GM21717 (cell line): ENCODE results near the gene MVB12B.

Experiments used
- ATAC-seq: cut with Tn5 transposase; IDR thresholded peaks from one replicate; pipeline ENCODE4 v1.9.1; 2021; ENCODE audit warnings: mild to moderate bottlenecking, moderate library complexity; ENCODE audit not compliant: unreplicated experiment

The MVB12B gene

DNA sequence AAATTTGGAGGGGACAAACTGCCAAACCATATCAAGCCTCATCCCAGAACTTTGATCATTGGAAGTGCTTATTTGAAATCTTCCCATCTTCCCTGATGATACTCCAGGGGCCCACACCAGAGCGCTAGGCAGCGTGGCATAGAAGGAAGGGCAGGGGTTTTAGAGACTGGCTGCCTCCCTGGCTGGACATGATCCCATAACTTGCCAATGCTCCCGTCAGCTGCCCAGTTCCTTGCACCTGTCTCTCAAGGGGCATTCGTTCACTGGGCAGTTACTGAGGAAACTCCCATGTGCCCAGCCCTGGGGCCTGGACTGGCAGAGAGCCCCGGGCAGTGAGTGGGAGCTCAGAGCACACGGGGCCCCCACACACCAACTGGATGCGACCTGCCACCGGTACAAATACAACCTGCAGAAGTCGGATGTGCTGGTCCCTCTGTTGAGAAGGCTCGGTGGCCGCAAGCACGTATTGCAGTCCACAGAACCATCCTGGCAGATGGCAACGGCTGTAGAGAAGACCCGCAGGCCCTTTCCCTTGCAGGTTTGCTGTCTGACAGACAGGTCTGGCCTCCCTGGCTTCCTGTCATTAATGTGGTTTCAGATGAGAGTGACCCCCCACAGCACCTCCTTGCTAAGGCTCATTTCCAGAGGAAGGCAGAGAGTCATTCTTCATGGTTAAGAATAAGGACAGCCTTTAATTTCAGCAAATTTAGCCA is 122.4 kb downstream of the MVB12B start:
- no peak for ATAC-seq

DNA sequence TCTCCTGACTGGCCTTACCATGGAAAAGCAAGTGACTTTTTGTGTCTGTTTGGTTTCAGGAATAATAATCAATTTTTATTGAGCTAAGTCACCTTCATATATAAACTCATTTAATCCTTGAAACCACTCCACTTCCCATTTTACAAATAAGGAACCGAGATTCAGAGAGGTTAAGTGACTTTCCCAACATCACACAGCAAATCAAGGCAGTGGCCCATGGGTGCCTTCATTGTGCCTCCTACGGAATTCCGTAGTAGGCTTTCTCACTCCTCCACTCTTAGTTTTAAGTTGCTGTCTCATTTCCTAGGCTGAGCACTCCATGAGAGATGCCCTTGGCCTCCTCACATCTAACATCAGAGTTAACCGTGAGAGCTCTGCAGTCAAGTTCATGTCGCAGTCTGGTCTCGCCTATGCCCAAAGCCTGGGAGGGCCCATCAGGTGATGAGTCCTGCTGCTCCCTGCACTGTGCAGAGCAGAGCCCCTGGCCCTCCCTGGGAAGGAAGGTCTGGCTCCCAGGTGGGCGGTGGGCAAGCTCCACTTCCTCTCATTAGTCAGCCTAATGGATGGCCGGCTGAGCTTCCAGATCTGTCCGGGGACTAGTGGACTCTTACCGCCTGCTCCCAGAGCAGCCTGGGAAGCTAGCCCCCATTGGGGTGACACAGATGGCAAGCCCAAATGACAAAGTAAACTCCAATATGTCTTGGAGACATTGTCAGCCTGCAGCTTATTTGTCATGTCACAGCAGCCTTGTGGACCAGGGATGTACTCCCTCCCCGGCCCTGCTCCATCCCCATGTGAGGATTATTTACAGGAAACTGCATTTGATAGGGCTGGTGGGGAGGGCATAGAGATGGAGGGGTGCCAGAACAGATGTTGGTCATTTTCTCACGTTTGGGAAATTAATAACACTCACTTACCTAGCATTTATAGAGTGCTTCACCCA is 123.4 kb downstream of the MVB12B start:
- ATAC-seq = no peak

DNA sequence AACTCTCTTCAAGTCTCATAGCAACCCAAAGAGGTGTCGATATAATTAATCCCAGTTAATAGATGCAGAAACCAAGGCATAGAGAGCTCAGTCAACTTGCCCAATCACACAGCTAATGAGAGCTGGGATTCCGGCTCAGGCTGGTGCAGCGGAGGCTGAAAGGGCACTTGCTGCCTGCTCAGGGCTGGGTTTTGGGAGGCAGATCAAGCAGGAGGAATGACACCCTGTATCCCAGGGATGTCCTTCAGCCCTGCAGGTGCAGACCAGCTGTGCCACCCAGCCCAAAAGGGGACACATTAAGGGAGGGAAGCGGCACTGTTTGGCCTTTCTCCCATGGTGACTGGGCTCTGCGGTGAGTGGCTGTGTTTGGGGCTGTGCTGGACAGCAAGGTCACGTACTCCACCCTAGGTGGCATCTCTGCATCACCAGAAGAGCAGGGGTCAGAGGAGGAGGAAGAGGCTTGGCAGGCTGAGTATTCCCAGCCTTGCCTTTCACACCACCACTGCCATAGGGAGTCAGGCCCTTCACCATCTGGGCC is 124.1 kb downstream of the MVB12B start:
- no peak for ATAC-seq

- no peak for ATAC-seq
These were observed 124.8 kb downstream of the MVB12B start for GRCh38 chr9:126451316-126451885.

DNA sequence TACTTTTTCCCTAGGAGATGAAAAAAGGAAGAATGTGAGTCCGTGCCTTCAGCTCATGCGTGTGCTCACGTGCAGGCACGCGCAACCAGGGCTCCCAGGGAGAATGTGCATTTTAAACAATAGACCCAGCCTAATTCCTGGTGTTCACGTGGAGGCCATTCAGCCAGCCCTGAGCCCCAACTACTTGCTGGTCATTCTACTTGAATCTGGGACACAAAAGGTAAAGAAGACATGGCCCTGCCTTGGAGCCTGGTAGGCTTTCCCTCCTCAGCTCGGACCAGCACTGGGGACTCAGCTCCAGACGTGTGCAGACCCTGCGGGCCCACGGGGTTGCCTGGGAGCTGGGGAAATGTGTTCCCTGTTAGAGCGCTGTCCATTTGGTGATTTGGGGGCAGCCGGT is 125.5 kb downstream of the MVB12B start:
- ATAC-seq = no peak

- ATAC-seq = no peak
These were observed 126.7 kb downstream of the MVB12B start for GRCh38 chr9:126453156-126453963.

GRCh38 chr9:126454215-126454614 is 127.6 kb downstream of the MVB12B start:
- no peak for ATAC-seq

DNA sequence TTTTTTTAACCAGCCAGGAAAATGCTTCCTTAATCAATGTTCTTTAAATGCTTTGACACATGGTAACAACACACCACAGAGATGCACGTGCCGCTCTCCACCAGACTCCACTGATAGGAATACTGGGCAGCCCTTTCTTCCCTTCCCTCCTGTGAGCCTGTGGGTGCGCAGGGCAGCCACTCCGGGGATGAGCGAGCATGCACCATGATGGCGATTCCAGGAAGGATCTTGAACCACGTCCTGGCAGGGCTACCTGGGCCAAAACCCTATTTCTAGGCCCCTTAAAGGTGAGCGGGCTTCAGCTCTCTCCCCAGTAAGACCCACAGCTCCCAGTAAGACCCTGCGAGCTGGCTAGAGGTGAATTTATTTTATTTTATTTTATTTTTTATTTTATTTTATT is 128.2 kb downstream of the MVB12B start:
- no peak for ATAC-seq

DNA sequence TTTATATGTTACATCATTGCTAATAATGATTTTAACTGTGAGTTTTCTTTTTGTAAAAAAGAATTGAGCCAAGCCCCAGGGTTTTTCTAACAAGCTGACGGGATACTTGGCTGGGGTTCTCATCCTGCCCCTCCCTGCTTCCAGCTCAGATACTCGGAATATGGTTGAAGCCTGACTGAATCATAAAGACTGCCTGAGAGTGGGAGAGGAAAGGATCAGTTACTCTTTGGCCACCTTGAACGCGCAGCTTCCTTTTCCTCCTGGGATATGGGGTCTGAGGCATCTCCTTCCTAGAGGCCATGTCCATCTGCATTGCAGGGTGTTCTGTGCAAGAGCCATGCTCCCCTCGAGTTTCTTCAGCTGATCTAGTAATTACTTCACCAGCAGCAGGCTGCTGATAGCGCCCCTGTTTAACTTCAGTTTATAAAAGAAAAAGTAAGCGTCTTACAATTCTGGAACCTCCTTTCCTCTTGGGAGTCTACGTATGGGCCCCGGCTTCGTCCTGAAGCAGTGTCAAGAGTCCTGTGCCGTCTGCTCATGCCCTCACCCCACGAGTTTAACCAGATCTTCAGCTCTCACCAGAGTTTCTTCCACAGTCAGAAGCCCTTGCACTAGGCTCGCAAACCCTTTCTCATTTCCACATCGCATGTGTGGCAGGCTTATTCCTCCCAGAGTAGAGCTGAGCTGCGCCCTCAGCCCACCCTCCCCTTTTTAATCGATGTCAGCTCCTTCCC is 130.0 kb downstream of the MVB12B start:
- ATAC-seq = no peak

DNA sequence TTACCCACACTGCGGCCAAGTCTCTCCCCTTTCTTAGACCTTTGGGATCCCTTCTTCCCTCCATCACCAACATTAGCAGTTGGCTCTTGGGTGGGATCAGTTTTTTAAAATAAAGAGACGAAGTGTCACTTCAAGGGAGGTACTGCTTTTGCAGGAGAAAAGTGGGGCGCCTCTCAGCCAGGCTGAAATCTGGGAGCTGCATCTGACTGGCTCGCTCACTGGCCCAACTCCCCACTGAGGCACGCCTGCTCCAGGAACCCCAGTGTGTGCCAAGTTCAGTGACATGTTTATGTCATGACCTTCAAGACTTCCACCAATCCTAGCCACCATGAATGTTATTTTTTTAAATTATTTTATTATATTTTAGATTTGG is 130.5 kb downstream of the MVB12B start:
- no peak for ATAC-seq

DNA sequence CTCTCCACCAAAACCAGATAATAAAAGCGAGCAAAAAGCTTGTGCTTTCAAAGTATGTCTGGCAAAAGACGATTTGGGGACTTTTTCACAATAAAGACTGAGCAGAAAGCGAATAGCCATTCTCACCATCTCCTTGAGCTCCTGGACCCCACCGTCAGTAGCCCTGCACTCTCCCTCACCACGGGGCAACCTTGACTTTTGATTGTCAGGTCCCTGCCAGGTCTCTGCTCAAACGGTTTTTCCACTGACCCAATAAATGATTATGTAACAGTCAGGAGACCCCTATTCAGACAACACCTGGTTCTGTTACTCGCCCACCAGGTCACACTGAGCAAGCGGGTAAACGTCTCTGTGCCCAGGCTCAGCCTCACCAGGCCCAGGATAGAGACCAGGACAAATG is 131.3 kb downstream of the MVB12B start:
- no peak for ATAC-seq

GRCh38 chr9:126459126-126459525 is 132.5 kb downstream of the MVB12B start:
- ATAC-seq = no peak

- no peak for ATAC-seq
These were observed 132.9 kb downstream of the MVB12B start for GRCh38 chr9:126459546-126459945.

- ATAC-seq = no peak
These were observed 133.6 kb downstream of the MVB12B start for GRCh38 chr9:126459965-126460843.

GRCh38 chr9:126461029-126461428 is 134.4 kb downstream of the MVB12B start:
- no peak for ATAC-seq

DNA sequence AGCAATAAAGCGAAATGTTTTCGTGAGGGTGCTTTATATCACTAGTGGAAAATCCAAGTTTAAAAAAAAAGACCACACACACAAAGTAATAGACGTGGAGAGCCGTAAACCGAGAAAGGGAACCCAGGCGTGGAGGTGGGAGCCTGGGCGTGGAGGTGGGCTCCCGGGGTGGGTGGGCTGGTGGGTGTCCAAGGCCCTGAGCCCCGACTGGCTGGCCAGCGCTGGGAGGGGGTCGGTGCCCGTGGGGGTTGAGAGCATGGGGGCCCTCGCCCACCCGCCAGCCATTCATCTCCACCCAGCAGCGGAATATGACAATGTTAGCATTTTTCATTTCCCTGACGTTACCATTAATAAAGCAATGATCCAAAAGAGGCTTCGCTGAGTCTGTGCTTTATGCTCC is 135.0 kb downstream of the MVB12B start:
- no peak for ATAC-seq

DNA sequence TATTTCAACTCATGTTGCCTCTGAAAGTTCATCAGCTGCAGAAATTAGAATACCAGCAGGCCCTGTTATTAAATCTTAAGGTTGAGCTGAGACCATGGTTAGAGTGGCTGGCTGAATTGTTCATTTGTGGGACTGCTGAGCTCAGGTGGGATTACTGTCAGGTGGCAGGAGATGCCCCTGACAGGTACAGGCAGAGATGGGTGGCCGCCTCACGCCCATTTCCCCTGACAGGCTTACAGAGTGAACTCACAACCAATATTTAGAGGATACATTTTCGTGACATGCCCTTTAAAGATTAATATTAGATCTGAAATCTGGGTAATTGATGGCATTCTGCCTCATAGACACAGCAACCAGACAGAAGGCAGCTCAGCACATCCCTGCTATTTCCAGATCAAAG is 136.0 kb downstream of the MVB12B start:
- ATAC-seq = no peak

GRCh38 chr9:126463426-126463825 is 136.8 kb downstream of the MVB12B start:
- ATAC-seq = no peak
